ENCODE results near the gene TRIM62. TPM values are rescaled to one million over a fixed set of nuclear protein-coding genes. Genes with fewer than 3 reads are reported as not detected.
A peak's percentile ranks its signal among the peaks of the same experiment; 100 is the strongest.

Gene TRIM62
- total RNA-seq, 1 experiment from 2014 or later: 6.9 TPM

DNA sequence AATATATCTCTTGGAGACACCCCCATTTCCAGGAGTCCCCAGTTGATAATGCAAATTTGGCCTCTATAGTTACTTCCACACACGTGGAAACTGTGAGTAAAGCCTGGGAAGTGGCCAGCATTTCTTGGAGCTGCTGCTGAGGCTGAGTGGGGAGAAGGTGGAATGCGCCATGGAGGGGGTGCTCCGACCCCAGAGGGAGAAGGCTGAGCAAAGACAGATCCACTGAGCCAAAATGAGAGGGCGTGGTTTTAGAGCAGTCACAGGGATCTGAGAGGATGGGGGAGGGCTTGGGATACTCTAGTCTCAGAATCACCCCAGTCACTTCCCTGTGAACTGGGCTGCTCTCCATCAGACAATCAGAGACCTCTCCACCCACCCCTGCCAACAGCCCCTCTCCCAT, 38.7 kb downstream of the TRIM62 start:
- H2BK120ac ChIP-seq (ENCODE audit: low read depth, low read length, poor library complexity, severe bottlenecking): no peak overlapping the region
- 0 out of 2 replicates have a peak, but pooled peaks cover 3% of the 10 kb centered on the region for H3K27me3 ChIP-seq (ENCODE audit: insufficient read depth, low read length)
- no peak overlapping the region for H3K4me2 ChIP-seq (ENCODE audit: insufficient read depth, insufficient read length, low read length)
- no peak overlapping the region for H3K27ac ChIP-seq (ENCODE audit: insufficient read length, low read depth, low read length)
- H2BK5ac ChIP-seq (ENCODE audit: insufficient read length, low read length): no peak overlapping the region
- Mint-ChIP-seq H3K4me3 (no peak overlapping the region; a peak in 1 of 5 replicates), H3K27ac (peak overlapping the region in 1 of 3 experiments; percentile 34; a peak in 2 of 7 replicates), H3K36me3 (ENCODE audit: insufficient read depth in 1 of 3, low read depth in 3 of 3) (peaks cover 0 to 8% (median 6%) of the 10 kb centered on the region in 3 experiments; a peak in 3 of 7 replicates), H3K9me3 (no peaks in the 10 kb centered on the region), H3K4me1 (peaks cover 43 to 50% of the 10 kb centered on the region in 2 experiments), H3K27me3 (ENCODE audit: low read depth) (peaks cover 1% of the 10 kb centered on the region; the same call in 1 of the 2 replicates)
- H2AFZ ChIP-seq (ENCODE audit: low read length): no peak overlapping the region
- H3K9me3 ChIP-seq (ENCODE audit: control insufficient read depth, low read depth, low read length): no peaks in the 10 kb centered on the region
- H4K91ac ChIP-seq (ENCODE audit: insufficient read length, low read depth, low read length): no peak overlapping the region
- H2BK12ac ChIP-seq (ENCODE audit: insufficient read length, low read depth, low read length): no peak overlapping the region
- no peak overlapping the region for H3K56ac ChIP-seq (ENCODE audit: insufficient read length, low read depth, low read length)
- no CpG with 5 or more reads among the region's 4 CpGs for WGBS (ENCODE audit: extremely low coverage, insufficient read length, low lambda C conversion rate)
- peaks cover 14% of the 10 kb centered on the region; the same call in 1 of the 2 replicates for H3K4me1 ChIP-seq (ENCODE audit: insufficient read depth, low read length)
- no peak for DNase-seq
- TF ChIP-seq, protein P1, sequence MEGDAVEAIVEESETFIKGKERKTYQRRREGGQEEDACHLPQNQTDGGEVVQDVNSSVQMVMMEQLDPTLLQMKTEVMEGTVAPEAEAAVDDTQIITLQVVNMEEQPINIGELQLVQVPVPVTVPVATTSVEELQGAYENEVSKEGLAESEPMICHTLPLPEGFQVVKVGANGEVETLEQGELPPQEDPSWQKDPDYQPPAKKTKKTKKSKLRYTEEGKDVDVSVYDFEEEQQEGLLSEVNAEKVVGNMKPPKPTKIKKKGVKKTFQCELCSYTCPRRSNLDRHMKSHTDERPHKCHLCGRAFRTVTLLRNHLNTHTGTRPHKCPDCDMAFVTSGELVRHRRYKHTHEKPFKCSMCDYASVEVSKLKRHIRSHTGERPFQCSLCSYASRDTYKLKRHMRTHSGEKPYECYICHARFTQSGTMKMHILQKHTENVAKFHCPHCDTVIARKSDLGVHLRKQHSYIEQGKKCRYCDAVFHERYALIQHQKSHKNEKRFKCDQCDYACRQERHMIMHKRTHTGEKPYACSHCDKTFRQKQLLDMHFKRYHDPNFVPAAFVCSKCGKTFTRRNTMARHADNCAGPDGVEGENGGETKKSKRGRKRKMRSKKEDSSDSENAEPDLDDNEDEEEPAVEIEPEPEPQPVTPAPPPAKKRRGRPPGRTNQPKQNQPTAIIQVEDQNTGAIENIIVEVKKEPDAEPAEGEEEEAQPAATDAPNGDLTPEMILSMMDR (conservative IDR thresholded peaks at IDR 0.05): no peak
- no peaks in the 10 kb centered on the region for H4K20me1 ChIP-seq (ENCODE audit: control insufficient read depth, insufficient read depth, insufficient read length)
- H2BK20ac ChIP-seq (ENCODE audit: low read depth, low read length, poor library complexity, severe bottlenecking): no peak overlapping the region
- H3K9ac ChIP-seq (ENCODE audit: extremely low read depth, insufficient read length, low read length): no peak overlapping the region
- H3K23ac ChIP-seq (ENCODE audit: insufficient read length, low read depth, low read length): no peak overlapping the region
- no peak overlapping the region for H3T11ph ChIP-seq (ENCODE audit: low read length)
- H3K79me1 ChIP-seq (ENCODE audit: insufficient read depth, low read depth, low read length, poor library complexity, severe bottlenecking): no peaks in the 10 kb centered on the region
- no peak overlapping the region for H3K4ac ChIP-seq (ENCODE audit: low read depth, low read length)
- H3K18ac ChIP-seq (ENCODE audit: insufficient read length, low read depth, low read length): no peak overlapping the region
- H2AK5ac ChIP-seq (ENCODE audit: insufficient read length, low read length): no peak overlapping the region
- H2BK15ac ChIP-seq (ENCODE audit: low read depth, low read length): no peak overlapping the region
- no peaks in the 10 kb centered on the region for H3K79me2 ChIP-seq (ENCODE audit: insufficient read depth, low read length)
- H4K5ac ChIP-seq (ENCODE audit: insufficient read length, low read depth, low read length): no peak overlapping the region
- no peak overlapping the region for H3K14ac ChIP-seq (ENCODE audit: insufficient read depth, low read length)
- H3K23me2 ChIP-seq (ENCODE audit: insufficient read length, low read depth, low read length, poor library complexity, severe bottlenecking): no peaks in the 10 kb centered on the region
- H4K8ac ChIP-seq (replicated peaks; ENCODE audit: insufficient read length, low read depth, low read length): no peak overlapping the region

All from H9 (cell line).